ENCODE measurements around the gene MGRN1.

The MGRN1 gene

DNA sequence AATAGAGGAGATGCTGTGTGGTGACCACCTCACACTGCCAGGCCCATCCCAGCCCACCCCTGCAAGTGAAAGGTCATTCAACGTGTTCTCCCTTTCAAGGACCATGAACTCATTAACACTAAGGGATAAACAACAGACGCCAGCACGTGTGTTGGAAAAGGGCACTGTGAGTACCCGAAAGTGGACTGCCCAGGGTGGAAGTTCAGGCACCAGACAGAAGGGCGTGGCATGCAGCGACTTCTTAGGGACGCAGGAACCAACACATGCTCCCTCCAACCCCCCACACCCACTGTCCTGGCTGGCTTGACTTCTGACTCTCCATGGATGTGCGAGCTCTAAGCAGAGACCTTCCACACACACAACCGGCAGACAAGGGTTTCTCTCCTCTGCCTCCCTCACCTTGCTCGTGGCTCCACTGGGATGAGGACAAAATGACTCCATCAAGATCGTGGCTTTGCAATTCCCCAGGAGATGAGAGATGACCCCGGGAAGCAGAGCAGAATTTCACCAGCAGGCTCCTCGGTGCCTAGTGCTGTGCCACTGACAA is 20.9 kb upstream of the MGRN1 start:
- DNase-seq (ENCODE audit: low read depth in 1 of 2, low spot score in 1 of 2): no peak

DNA sequence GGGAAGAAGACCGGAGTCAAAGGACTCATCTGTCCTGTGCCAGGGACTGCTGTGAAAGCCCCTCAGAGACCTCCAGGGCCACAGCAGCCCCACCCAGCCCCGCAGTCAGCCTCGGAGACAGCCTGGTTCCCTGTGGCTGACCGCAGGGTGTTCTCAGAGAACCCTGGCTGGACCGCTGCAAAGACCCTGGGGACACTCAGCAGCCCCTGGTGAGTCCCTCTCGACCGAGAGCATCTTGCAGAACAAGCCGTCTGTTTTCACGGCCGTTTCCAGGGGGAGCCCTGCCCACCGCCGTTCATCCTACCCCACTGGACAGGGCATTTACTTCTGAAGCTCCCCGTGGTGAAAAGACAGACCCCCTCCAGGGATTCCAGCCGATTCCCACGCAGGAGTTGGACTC is 20.2 kb upstream of the MGRN1 start:
- DNase-seq (ENCODE audit: low read depth in 1 of 2, low spot score in 1 of 2): no peak

DNA sequence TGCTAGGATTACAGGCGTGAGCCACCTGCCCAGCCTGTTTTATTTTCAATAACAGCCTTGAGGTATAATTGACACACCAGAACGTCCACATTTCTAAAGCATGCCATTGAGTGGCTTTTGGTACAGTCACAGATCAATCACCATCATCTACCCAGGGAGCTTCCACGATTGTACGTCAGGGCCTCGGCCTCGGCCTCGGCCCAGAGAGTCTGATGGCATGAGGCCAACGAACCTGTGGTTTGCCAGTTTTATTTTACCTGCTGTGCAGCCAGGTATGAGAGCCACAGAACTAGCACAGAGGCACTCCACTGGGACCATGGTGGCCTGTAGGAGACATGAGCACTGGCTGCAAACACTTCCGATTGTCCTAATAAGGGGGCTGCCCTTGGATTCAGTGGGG is 18.3 kb upstream of the MGRN1 start:
- DNase-seq (ENCODE audit: low read depth in 1 of 2, low spot score in 1 of 2): no peak

DNA sequence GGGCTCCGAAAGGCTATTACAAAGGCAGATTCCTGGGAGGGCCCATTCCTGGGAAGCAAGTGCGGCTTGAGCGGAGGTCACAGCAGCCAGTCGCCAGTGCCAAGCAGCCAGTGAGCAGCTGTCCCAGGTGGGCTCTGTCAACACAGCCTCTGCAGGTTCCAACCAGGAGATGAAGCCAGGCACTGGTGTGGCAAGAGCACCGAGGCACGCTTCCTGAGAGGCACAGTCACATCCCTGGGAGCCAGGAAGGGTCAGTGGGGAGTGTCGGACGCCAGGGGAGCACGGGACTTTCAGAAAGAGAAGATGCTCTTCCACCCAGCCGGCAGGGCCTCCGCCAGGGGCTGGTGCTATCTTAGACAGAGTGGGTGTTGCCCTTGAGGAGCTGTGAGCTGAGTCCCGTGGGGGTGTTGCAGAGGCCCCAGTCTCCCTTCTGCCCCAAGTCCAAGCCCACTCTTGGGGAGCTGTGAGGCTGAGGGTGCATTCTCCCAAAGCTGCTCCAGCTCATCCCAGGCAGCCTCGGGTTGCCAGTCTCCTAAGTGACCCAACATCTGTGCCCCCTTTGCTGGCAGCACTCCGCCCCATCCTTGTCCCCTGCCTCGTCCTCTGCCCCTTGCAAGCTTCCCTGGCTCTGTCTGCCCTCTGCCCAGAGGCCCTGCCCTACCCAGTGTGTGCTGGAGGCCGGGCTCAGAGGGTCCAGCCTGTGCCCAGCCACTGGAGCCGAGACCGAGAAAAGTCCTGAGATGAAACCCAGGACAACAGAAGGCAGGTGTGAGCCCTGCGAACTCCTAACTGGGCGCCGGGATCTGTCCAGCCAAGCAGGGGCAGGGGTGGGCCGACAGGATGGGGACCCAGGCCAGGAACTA is 16.6 kb upstream of the MGRN1 start:
- DNase-seq (ENCODE audit: low read depth in 1 of 2, low spot score in 1 of 2): no peak

DNA sequence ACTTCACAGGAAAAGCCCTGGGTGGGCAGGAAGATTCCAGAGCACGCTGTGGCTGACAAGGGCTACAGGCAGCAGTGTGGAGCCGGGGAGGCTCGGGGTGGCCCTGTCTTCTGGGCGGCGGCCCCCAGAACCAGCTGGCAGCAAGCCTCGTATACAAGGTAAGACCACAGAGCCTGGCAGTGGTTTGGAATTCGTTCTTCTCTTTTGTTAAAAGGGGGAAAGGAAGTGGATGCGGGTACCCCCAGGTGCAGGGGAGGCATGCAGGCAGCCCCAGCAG is 16.0 kb upstream of the MGRN1 start:
- no peak for DNase-seq (ENCODE audit: low read depth in 1 of 2, low spot score in 1 of 2)

DNA sequence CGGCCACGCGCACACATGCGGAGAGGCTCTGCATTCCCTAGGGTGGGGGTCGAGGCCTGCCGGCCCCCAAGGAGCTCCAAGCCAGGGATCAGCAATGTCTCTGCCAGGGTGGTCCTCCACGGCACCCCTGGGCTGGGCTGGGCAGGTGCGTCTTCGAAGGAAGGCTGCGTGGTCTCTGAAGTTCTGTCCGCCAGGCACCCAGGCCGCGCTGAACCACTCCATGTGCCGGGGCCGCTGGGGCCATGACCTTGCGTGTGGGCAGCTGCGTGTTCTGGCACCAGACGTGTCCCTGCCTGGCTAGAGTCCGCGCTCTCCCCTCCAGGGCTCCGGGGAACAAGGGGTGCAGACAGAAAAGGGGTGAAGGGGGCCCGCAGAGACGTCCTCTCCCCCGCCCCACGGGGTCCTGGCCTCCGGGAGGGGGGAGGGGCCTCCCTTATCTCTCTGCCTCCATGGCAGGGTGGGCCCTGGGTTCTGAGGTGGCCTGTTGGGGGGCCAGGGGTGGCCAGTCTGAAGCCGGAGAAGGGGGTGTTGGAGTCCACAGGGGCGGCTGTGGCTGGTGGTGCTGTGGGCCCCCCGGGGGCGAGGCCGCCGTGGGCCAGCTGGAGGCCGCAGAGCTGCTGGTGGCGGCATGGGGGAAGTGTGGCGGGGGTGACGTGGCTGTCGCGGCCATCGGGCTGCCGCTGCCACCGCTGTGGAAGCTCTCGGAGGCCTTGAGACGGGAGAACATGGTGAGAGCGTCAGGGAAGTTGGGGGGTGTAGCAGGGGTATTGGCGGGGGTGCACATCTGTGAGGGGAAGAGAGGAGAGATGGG is 15.2 kb upstream of the MGRN1 start:
- DNase-seq (ENCODE audit: low read depth in 1 of 2, low spot score in 1 of 2): no peak

DNA sequence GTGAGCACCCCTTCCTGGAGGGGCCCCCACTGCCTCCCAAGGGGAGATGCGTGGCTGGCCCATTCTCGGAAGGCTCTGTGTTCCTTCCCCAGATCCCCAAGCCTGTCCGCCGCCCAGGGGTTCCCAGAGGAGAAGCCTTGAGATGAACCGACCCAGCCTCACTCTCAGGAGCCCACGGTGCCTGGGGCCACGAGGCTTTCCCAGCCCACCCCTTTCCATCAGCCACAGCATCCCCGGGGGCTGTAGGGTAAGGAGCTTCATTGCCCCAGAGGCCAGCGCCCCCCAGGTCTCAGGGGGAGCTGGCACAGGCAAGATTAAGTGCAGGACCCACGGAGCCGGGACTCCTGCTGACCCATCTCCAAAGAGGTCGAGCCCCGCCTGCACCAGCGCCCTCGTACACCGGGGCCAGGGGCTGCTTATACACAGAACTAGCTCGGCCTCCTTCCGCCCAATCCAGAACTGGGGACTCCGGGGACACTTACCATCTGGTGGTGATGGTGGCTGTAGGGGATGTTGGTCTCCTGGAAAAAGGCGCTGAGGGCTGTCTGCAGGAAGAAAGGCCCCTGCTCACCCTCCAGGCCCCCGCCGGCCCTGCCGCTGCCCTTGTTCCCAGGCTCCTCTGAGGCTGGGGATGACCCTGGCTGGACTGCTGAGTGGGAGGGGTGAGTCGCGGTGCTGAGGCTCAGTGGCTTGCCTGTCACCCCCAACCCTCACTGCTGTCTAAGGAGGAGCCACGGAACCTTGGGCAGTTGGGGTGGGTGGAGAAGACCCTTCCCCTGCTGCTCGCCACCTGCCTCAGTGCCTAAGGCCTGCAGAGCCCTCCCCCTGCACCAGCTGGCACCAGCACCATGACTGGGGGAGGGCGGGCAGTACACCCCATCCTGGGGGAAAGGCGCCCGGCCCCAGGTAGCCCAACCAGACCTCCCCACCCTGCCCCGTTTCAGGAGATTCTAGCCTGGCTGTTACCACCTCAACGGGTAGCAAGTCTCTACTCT is 14.3 kb upstream of the MGRN1 start:
- DNase-seq (ENCODE audit: low read depth in 1 of 2, low spot score in 1 of 2): no peak

DNA sequence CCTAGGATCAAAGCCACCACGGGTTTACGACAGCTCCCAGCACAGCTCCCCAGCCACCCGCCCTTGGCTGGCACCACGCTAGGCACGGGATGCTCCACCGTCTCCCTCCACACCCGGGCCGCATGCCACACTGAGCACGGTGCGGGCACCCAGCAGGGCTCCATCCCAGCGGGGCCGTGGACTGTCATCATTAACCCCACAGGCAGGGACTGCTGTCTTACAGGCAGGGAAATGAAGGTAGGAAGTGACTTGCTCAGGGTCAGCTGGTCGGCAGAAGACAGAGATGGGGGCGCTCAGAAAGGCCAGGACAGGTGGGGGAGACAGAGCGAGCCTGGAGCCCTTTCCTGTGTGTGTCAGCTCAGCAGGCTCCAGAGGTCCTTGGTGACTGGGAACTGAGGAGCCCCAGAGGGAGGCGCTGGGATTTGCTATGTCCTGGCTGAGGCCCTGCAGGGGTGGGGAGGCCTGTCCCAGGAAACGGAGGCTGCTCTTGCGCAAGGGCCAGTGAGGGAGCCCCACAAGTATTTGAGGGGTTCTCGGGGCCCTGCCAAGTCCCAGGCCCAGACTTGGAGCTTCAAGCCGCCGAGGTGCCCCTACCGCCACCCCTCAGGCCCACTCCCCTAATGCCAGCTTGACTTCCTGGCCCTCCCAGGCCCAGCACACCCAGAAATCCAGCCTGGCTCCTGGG is 13.1 kb upstream of the MGRN1 start:
- no peak for DNase-seq (ENCODE audit: low read depth in 1 of 2, low spot score in 1 of 2)

DNA sequence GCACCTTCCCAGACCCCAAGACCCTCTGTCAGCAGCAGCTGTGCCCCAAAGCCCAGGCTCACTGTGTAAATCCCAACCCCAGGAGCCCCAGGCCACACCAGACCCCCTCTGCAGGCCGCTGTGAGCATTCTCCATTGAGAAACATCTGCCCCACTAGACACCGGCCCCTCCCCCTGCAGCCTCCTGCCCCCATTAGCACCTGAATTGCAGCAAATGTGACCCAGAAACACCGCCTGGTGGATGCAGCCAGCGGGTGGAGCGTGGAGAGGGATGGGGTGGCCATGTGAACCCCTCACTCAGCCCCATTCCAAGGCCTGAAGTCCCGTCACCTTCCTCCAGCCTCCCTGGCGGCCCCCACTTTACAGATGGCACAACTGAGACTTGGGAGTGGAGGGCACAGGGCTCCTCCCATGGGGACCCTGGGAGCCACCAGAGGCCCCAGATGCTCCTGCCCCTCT is 12.1 kb upstream of the MGRN1 start:
- no peak for DNase-seq (ENCODE audit: low read depth in 1 of 2, low spot score in 1 of 2)

DNA sequence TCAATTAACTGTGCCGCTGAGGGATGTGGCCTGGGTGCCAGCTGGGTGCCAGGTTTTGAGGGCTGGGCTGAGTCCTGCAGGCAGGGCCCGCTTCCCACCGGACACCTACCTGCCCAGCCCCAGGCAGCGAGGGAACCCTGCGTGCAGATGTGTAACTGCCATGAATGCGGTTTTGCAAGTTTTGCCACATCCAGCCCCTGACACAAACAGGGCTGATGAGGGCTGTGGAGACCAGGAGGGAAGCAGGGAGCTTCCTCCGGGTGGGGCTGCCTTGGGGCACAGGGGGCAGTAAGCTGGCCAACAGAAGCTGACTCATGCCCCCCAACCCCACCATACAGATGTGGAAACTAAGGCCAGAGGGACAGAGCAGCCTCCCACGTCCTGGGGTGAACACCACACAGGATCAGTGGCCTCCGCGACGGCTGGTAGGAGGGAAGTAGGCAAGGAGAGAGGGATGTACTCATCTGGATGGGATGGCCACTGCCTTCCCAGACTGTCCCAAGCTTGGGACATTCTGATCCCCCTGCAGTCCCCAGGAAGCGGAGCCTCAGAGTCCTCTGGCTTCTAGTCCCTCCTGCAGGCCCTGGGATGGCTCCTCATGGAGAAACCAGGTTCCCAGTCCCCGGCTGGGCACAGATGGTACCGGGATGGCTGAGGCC is 11.5 kb upstream of the MGRN1 start:
- DNase-seq (ENCODE audit: low read depth in 1 of 2, low spot score in 1 of 2): no peak

DNA sequence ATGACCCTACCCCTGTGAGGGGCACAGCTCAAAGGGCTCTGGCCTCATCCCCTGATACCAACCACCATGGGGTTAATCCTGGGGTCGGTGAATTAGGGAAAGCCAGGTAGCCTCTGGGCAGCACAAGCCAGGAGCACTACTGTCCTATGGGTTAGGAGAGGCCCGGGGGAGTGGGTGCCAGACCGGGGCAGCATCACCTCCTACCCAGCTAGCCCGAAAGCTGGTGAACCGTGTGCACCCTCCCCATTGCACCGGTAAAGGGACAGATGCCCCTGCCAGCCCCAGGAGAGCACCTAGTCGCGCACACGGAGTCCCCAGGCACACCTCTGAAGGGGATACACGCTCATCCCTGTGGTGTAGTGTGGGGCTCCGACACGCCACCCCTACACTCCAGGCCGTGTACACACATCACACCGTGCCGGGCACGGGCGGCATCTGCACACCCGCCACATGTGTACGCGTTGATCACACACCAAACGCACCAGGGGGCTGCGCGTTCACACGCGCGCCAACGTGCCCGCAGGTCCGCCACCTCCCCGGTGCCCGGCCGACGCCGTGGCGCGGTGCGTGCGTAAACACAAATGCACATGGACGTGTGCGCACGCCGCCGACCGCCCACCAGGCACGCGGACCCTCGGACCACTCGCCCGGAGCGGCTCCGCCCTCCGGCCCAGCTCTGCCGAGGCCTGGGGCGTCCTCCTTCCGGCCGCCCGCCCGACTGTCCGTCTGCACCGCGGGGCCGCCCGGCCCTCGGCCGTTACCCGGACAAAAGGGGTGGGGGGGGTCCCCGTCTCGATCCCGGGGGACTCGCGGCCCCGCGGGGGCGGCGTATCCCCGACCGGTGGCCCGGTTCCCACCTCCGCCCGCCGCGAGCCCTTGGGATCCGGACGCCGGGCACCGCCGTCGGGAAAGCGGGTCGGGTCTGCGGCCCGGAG is 10.7 kb upstream of the MGRN1 start:
- DNase-seq (ENCODE audit: low read depth in 1 of 2, low spot score in 1 of 2): no peak

DNA sequence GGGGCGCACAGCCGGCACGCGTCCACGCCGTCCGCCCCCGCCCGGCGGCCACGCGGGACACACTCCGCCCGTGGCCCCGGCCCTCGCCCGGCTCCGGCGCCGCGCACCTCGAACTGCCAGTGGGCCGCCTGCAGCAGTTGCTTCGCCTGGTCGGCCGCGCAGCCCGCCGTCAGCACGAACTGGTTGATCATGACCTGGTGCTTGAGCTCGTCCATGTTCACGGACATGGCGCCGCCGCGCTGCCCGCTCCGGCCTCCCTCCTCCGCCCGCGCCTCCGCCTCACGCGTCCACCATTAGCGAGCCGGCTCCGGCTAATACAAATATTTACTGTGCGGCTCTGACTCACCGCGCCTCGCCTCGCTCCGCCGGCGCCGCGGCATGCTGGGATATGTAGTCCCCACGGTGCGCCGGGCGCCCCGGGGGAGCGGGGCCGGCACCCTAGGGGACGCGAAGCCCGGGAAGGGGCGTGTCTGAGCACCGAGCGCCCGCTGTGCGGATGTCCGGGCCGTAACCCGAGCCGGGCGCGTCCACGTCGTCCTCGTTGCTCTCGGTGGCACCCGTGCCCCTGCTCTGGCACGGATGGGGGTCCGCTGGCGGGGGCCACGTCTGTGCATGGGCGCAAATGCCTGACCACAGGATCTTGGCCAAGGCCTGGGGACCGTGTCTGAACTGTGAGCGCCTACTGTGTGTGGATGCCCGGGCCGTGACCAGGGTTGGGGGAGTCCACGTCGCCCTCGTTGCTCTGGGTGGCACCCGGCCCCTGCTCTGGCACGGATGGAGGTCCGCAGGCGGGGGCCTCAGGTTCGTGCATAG is 9.8 kb upstream of the MGRN1 start, which contains the start of gene UBALD1:
Gene UBALD1, minus strand, starts transcription at position 318 of the 813 bp plus-strand sequence. Its CDS starts 91 bp downstream, at position 227.
- DNase-seq (ENCODE audit: low read depth in 1 of 2, low spot score in 1 of 2): peak; percentile 36 to 68

DNA sequence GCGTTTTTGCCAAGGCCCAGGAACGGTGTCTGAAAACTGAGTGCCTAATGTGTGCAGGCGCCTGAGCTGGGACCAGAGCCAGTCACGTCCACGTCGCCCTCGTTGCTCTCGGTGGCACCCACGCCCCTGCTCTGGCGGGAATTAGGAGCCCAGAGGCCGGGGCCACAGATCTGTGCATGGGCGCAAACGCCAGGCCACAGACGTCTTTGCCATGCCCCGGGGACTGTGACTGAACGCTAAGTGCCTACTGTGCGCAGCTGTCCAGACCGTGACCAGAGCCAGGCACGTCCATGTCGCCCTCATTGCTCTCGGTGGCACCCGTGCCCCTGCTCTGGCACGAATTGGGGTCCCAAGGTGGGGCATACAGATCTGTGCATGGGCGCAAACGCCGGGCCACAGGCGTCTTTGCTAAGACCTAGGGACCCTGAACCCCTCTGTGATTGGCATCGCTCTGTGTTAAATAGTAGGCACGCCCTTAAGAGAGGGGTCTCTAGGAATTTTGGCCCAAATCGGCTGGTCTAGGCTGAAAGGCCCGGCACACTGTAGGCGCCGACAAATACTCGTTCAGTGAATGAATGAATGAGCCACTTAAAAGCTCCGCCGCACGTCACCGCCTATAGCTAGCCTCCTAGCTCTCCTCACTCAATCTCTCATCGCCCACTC is 9.1 kb upstream of the MGRN1 start:
- no peak for DNase-seq (ENCODE audit: low read depth in 1 of 2, low spot score in 1 of 2)

DNA sequence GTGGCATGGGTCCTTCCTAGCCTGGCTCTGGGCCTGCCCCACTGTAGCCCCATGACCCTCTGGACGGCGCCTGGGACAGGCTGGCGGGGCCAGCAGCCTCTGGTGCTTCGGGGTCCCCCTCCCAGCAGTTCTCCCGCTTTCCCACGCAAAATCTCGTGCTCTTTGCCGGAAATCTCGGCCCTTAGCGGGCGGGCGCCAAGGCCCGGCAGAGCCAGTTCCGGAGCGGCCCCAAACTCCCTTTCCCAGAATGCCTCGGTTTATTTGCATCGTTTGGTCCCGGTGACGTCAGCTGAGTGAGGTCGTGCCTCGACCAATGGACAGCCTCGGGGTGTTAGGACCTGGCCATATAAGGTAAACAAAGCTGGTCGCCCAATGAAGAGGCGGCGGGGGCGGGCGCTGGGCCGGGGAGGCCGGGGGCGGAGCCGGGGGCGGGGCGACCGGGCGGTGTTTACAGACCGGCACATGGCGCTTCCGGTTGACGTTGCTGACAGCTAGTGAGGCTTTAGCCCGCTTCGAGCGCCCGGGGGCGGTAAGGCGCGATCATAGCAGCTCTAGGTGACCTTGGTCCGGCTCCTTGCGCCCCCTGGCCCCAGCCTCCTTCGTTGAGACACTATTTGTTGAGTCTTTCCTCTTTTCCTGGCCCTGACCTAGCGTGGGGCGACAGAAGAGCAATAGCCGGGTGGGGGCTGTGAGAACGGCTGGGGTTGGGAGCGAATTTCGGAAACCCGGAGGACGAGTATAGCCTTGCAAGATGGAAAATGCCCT is 8.4 kb upstream of the MGRN1 start:
- peak; percentile 96 to 98 for DNase-seq (ENCODE audit: low read depth in 1 of 2, low spot score in 1 of 2)

DNA sequence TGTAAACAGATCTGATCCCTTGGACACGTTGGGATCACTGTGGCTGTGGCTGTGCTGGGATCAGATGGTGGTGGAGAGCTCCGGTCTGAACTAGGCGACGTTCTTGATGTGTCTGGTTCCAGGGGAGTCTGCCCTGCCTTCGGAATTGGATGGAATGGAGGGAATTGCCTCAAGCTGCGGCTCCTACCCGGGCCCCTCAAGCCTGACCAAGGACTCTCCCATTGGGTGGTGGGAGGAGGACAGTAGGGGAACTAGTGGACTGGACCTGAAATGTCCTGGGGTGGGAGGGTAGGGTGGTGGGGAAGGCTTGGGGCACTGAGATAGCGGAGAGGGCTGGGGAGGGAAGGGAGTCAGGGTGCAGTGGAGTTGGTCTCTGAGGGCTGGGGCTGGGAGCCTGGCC is 6.7 kb upstream of the MGRN1 start:
- DNase-seq (ENCODE audit: low read depth in 1 of 2, low spot score in 1 of 2): no peak

DNA sequence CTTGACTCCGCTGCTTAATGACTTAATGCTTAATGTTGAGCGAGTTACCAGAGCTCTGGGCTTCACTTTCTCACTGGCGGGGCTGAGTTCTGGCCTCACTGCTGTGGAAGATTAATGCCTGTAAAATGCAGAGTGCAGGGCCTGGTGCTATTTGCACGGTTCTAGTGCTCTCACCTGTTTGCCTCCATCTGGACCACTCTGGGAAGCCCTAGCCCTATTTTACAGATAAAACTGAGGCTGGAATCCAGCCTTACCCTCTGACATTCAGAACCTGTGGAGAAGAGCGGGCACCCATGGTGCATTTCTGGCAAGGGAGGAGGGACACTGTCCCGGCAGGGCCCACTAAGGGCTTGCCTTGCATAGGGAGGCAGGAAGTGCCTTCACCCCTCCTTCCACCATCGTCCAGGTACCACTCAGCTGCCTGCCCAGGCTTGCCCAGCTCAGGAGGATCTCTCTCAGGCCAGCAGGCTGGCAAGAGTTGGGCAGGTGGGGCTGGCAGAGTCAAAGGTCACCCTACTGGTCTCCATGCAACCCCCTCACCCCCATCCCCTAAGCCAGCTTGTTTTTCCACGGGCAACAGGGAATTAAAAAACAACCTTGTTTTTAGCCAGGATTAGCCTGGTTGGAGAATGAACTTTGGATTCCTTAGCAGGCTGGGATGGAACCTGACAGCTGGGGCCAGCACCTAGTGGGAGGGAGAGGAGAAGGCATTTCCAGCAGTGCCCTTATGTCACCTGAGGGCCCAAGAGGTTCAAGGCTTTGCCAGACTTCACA is 5.8 kb upstream of the MGRN1 start:
- DNase-seq (ENCODE audit: low read depth in 1 of 2, low spot score in 1 of 2): no peak

All from activated T-helper 1 cell treated with anti-CD3 and anti-CD28 coated beads, Interleukin-2, amount 50 U/mL, for 16 hours (primary cell).